Mesenteric fat pad (tissue), 1 donor: ENCODE data around the gene SERPINB10. TPM values are rescaled to one million over a fixed set of nuclear protein-coding genes. Genes with fewer than 3 reads are reported as not detected.

ENCODE experiments used
- DNase-seq: peaks from one replicate; pipeline ENCODE4 v3.0.0-alpha.2; 2020; ENCODE audit warnings: low spot score
- total RNA-seq: library from RNA; stranded (reverse); fragmentation: NEBNext Ultra II Directional; extraction: Animal tissue kit (Norgen Biotek cat#: 25700); gene quantifications from one replicate; pipeline ENCODE4 v1.2.1, GENCODE V29; 2021
- donor health status: DM: yes; HTN: yes; CAD: no.

The SERPINB10 gene
- total RNA-seq, 1 donor from 2014 or later = not detected

DNA sequence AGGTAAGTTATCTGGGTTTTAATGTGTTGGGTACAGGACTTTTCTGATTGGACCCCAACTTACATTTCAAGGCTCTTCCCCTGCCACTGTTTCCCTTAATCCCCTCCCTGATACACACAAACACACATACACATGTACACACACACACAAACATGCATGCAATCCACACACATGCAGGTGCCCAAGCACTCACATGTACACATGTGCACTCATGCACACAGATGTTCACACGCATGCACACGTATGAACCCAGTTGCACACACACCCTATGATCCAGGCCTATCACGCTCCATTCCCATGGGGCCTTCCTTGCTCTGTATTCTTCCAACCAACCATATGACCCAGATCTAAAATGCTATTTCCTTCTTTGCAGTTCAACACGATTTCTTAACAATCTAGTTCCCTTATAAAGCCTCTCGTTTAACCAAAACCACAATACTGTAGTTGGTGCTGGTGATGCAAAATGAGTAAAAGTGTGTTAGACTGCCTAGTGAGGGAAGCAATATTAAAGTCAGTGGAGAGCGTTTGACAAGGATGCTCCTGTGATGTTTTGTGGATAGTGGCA is 73.2 kb downstream of the SERPINB10 start:
- DNase-seq = no peak

DNA sequence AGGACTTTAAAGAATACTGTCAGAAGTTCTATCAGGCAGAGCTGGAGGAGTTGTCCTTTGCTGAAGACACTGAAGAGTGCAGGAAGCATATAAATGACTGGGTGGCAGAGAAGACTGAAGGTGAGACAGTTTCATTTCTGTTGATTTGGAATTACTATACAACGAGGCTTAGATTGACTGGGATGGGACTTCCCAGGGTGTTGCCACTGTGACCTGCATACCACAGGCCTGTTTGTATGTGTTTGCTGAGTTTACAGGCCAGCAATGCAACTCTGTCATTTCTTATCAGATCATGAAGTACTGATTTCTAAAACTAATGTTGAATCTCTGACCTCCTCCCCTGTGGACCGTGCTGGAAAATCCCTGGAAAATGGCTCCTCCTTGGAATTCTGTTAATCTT is 74.0 kb downstream of the SERPINB10 start:
- no peak for DNase-seq

DNA sequence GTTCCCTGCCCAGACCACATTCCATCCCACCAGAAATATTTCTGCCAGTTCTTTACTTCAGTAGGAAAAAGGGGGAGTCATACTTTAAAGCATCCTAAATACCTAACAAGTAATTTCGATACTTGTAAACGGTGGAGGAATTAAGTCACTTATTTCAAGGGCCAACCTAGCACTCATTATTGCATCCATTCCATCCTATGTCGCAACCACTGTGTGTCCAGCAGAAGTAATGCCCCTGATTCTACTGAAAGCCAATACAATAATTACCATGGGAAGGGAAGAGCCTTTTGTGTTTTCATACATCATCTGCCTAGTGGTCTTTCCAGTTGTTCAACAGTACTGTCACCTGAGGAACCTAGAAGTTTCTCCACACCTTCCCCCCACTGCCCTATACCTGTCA is 74.6 kb downstream of the SERPINB10 start:
- no peak for DNase-seq

Other genes starting within 250 kb of the SERPINB10 start
- not detected for gene SERPINB3, start 246.1 kb upstream of the SERPINB10 start, total RNA-seq
- not detected for gene SERPINB11, start 205.0 kb upstream of the SERPINB10 start, total RNA-seq
- not detected for gene SERPINB7, start 132.5 kb upstream of the SERPINB10 start, total RNA-seq
- gene SERPINB2, start 20.3 kb upstream of the SERPINB10 start, total RNA-seq = 6.6 TPM
- gene HMSD, start 41.3 kb downstream of the SERPINB10 start, total RNA-seq = not detected
- 18.9 TPM for gene SERPINB8, start 62.1 kb downstream of the SERPINB10 start, total RNA-seq
- gene LINC00305, start 241.1 kb downstream of the SERPINB10 start, total RNA-seq = not detected